Tibial nerve (tissue), 4 donors: Measurements from ENCODE around the gene BTBD6. TPM values are rescaled to one million over a fixed set of nuclear protein-coding genes. Genes with fewer than 3 reads are reported as not detected.
A peak's percentile ranks its signal among the peaks of the same experiment; 100 is the strongest.

Source experiments
- DNase-seq, 2 donors: peaks; one replicate each; pipeline ENCODE4 v3.0.0-alpha.2; 2019; ENCODE audit warnings: low spot score in 2 of 2
- H3K27ac ChIP-seq, 4 donors: fragments of 200-600 bp; sonication (generic) in 3 of 4; one replicate each; pipeline ENCODE4 v1.5.1; 2017 to 2019; ENCODE audit warnings: mild to moderate bottlenecking in 1 of 4
- H3K27me3 ChIP-seq, 2 donors: fragments of 200-600 bp; sonication (generic) in 1 of 2; one replicate each; pipeline versions ENCODE4 v1.5.1 to v1.6.0; 2017 to 2019
- H3K36me3 ChIP-seq, 3 donors: fragments of 200-600 bp; sonication (generic); one replicate each; pipeline ENCODE4 v1.5.1; 2018 to 2019
- H3K4me1 ChIP-seq, 4 donors: fragments of 200-600 bp; sonication (generic) in 3 of 4; one replicate each; pipeline ENCODE4 v1.5.1; 2017 to 2019
- H3K4me3 ChIP-seq, 4 donors: fragments of 200-600 bp; sonication (generic) in 3 of 4; one replicate each; pipeline ENCODE4 v1.5.1; 2017 to 2019; ENCODE audit warnings: mild to moderate bottlenecking in 1 of 4, moderate library complexity in 1 of 4
- H3K9me3 ChIP-seq, 4 donors: fragments of 200-600 bp; sonication (generic) in 3 of 4; one replicate each; pipeline ENCODE4 v1.5.1; 2017 to 2019
- CTCF ChIP-seq, 5 experiments: fragments of 200-600 bp in 3 of 5; fragments of 450-650 bp in 2 of 5; sonication (generic) in 3 of 5; IDR thresholded peaks; one replicate each; pipeline ENCODE4 v1.5.1; 2016 to 2019; ENCODE audit warnings: antibody characterized with exemption in 5 of 5, mild to moderate bottlenecking in 3 of 5, moderate library complexity in 2 of 5
- EP300 ChIP-seq, 2 donors: sonication (generic); formaldehyde crosslinking; IDR thresholded peaks; one replicate each; pipeline ENCODE4 v1.6.1; 2017; ENCODE audit warnings: antibody characterized with exemption in 2 of 2, mild to moderate bottlenecking in 1 of 2
- POLR2A ChIP-seq, 2 donors: fragments of 450-650 bp; IDR thresholded peaks; one replicate each; pipeline ENCODE4 v1.6.1; 2017; ENCODE audit warnings: antibody characterized with exemption in 2 of 2, mild to moderate bottlenecking in 2 of 2, moderate library complexity in 2 of 2
- WGBS, 2 donors: methylation state at CpG; one replicate each; pipeline ENCODE4 v1.1.5; 2018; 5-methylcytosine and 5-hydroxymethylcytosine counted together
- total RNA-seq, 4 donors: library from RNA; depleted of rRNA; stranded (reverse); fragments of >200 nt; gene quantifications; one replicate each; pipeline ENCODE4 v1.1.0, GENCODE V29; 2016

Gene BTBD6
- total RNA-seq, 4 donors from 2014 or later, result 53.7 to 61.2 (median 53.9) TPM

DNA sequence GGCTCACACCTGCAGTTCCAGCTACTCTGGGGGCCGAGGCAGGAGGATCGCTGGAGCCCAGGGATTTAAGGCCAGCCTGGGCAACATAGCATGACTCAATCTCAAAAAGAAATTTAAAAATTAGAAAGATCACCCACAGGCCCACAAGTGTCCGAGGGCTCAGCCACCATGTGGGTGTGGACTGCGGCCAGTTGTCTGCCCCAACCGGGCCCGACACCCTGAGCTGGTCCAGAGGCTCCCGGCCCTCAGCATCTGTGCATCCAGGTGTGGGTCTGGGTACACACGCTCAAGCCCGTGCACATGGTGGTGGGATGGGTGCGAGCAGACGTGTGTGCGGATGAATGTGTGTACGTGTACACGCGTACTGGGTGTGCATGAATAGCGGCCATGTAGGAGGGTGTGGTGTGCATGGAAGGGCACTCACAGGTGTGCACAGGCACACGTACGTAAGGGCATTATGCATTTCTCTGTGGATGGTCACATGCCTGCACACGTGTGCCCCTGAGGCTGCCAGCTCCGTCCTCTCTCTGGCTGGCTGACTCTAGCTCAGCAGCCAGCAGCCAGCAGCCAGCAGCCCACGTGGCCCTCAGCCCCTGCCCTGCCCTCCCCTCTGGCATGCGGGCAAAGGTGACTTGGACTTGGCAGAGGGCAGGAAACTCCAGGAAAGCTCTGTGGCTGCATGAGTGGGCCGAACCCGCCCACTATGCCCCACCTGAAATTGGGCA, 44.0 kb upstream of the BTBD6 start:
- H3K36me3 ChIP-seq, result peaks cover 0 to 12% (median 0%) of the 10 kb centered on the region in 3 donors
- H3K4me3 ChIP-seq, result no peak overlapping the region
- H3K9me3 ChIP-seq, result no peaks in the 10 kb centered on the region
- DNase-seq, result no peak
- TF ChIP-seq CTCF (IDR thresholded peaks at IDR 0.05) (no peak), EP300 (IDR thresholded peaks at IDR 0.05) (peak in 1 of 2 donors; percentile 58), POLR2A (IDR thresholded peaks at IDR 0.05) (no peak)
- peak overlapping the region in 1 of 4 donors; percentile 55 for H3K27ac ChIP-seq
- peaks cover 0 to 66% (median 25%) of the 10 kb centered on the region in 4 donors for H3K4me1 ChIP-seq
- WGBS, 2 donors, result 42 to 53% methylated on average over 19 to 24 of the region's 24 CpGs
- H3K27me3 ChIP-seq, result peaks cover 0 to 35% of the 10 kb centered on the region in 2 donors

DNA sequence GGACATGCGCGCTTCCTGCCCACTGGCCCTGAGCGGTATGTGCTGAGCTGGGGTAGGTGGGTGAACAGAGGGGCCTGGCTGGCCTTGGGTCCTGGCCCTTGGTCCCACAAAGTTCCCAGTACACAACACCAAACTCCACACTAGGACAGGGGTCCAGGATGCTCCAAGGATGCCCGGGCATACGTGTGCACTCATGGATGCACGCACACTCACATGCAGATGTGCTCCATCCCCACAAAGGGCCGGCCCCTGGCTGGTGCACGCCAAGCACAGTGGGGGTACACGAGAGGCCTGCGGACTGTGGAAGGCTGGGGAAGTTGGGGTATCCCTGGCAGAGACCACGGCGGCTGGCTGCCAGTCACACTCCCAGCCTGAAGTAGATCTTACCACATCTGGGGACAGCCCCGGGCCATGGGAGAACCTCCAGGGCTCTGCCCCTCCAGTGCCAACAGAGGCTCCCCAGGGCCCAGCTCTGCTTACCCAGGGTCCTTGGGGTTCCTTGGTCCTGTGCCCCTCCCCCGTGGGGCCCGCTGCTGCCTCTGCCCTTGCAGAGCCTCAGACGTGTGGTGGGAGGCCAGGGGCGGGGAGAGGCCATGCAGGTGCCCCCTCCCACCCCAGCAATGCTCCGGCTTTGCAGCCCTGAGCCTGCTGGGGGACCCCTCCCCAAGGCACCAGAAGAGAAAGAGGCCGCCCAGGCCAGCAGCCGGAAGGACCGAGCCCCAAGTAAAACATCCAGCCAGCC, 43.2 kb upstream of the BTBD6 start:
- peaks cover 0 to 28% of the 10 kb centered on the region in 2 donors for H3K27me3 ChIP-seq
- H3K4me3 ChIP-seq, result no peak overlapping the region
- peak overlapping the region in 1 of 4 donors; percentile 55 for H3K27ac ChIP-seq
- no peaks in the 10 kb centered on the region for H3K9me3 ChIP-seq
- H3K4me1 ChIP-seq, result peaks cover 0 to 66% (median 25%) of the 10 kb centered on the region in 4 donors
- TF ChIP-seq EP300 (IDR thresholded peaks at IDR 0.05) (no peak), POLR2A (IDR thresholded peaks at IDR 0.05) (no peak), CTCF (IDR thresholded peaks at IDR 0.05) (no peak)
- 37 to 63% methylated on average over 10 to 16 of the region's 21 CpGs for WGBS, 2 donors
- DNase-seq, result no peak
- peaks cover 0 to 19% (median 0%) of the 10 kb centered on the region in 3 donors for H3K36me3 ChIP-seq

GRCh38 chr14:105205673-105206208, 42.6 kb upstream of the BTBD6 start:
- peaks cover 0 to 23% of the 10 kb centered on the region in 2 donors for H3K27me3 ChIP-seq
- H3K36me3 ChIP-seq, result peaks cover 0 to 26% (median 0%) of the 10 kb centered on the region in 3 donors
- H3K27ac ChIP-seq, result peak overlapping the region in 1 of 4 donors; percentile 55
- 36 to 58% methylated on average over 6 to 7 of the region's 12 CpGs for WGBS, 2 donors
- no peaks in the 10 kb centered on the region for H3K9me3 ChIP-seq
- H3K4me1 ChIP-seq, result peaks cover 0 to 64% (median 25%) of the 10 kb centered on the region in 4 donors
- TF ChIP-seq EP300 (IDR thresholded peaks at IDR 0.05) (no peak), CTCF (IDR thresholded peaks at IDR 0.05) (no peak), POLR2A (IDR thresholded peaks at IDR 0.05) (no peak)
- no peak overlapping the region for H3K4me3 ChIP-seq
- DNase-seq, result no peak

DNA sequence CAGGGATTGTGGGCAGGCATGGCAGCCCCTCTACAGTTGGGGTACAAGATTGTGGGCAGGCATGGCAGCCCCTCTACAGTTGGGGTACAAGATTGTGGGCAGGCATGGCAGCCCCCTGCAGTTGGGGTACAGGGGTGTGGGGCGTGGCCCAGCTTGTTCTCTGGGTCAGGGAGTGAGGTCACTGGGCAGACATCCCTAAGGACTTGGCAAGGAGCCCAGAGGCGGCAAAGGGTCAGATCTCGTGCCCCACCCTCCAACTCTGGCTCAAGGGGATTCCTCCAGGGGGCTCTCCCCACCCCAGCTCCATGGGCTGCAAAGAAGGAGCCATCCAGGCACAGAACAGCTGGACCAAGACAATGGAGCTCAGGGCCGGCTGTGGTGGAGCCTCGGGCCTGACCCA, 41.5 kb upstream of the BTBD6 start:
- Histone ChIP-seq H3K27ac (no peak overlapping the region), H3K4me1 (peaks cover 0 to 52% (median 22%) of the 10 kb centered on the region in 4 donors), H3K9me3 (no peaks in the 10 kb centered on the region), H3K27me3 (peaks cover 0 to 12% of the 10 kb centered on the region in 2 donors), H3K4me3 (no peak overlapping the region), H3K36me3 (peaks cover 0 to 37% (median 0%) of the 10 kb centered on the region in 3 donors)
- WGBS, 2 donors, result 17 to 20% methylated on average over 4 of the region's 5 CpGs
- TF ChIP-seq POLR2A (IDR thresholded peaks at IDR 0.05) (no peak), EP300 (IDR thresholded peaks at IDR 0.05) (no peak), CTCF (IDR thresholded peaks at IDR 0.05) (no peak)
- no peak for DNase-seq
